ENCODE measurements around the gene UCN2. TPM values are rescaled to one million over a fixed set of nuclear protein-coding genes. Genes with fewer than 3 reads are reported as not detected.

Gene UCN2
- total RNA-seq, 4 donors from 2014 or later, result 1.5 TPM; not detected in 3

DNA sequence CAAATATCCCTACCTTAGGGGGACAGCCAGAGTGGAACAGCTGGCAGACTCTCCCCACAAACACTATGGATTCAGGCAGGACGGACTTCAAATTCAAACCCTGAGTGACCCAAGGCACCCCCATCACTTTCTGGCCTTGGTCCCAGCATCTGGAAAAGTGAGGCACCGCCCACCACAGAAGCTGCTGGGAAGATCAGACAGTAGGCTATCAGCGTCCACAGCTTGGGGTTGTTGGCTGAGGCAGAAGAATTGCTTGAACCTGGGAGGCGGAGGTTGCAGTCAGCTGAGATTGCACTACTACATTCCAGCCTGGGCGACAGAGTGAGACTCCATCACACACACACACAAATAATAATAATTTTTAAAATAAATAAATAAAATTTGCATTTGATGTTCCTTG, 15.5 kb downstream of the UCN2 start:
- H3K9me3 ChIP-seq, result peaks cover 0 to 1% (median 0%) of the 10 kb centered on the region in 4 donors
- H3K4me1 ChIP-seq, result peaks cover 0 to 9% (median 0%) of the 10 kb centered on the region in 4 donors
- H3K4me3 ChIP-seq, result no peak overlapping the region
- H3K27me3 ChIP-seq, result no peaks in the 10 kb centered on the region
- DNase-seq (ENCODE audit: low spot score in 2 of 2), result no peak
- peak overlapping the region in 2 of 4 donors; percentile 57 to 69 for H3K27ac ChIP-seq
- WGBS, 2 donors, result 59 to 72% methylated on average over 5 of the region's 5 CpGs
- H3K36me3 ChIP-seq, result peaks cover 0 to 21% (median 0%) of the 10 kb centered on the region in 3 donors
- TF ChIP-seq POLR2A (IDR thresholded peaks at IDR 0.05) (no peak), EP300 (IDR thresholded peaks at IDR 0.05) (no peak)
- TF ChIP-seq, protein P1, sequence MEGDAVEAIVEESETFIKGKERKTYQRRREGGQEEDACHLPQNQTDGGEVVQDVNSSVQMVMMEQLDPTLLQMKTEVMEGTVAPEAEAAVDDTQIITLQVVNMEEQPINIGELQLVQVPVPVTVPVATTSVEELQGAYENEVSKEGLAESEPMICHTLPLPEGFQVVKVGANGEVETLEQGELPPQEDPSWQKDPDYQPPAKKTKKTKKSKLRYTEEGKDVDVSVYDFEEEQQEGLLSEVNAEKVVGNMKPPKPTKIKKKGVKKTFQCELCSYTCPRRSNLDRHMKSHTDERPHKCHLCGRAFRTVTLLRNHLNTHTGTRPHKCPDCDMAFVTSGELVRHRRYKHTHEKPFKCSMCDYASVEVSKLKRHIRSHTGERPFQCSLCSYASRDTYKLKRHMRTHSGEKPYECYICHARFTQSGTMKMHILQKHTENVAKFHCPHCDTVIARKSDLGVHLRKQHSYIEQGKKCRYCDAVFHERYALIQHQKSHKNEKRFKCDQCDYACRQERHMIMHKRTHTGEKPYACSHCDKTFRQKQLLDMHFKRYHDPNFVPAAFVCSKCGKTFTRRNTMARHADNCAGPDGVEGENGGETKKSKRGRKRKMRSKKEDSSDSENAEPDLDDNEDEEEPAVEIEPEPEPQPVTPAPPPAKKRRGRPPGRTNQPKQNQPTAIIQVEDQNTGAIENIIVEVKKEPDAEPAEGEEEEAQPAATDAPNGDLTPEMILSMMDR (IDR thresholded peaks at IDR 0.05), result no peak

DNA sequence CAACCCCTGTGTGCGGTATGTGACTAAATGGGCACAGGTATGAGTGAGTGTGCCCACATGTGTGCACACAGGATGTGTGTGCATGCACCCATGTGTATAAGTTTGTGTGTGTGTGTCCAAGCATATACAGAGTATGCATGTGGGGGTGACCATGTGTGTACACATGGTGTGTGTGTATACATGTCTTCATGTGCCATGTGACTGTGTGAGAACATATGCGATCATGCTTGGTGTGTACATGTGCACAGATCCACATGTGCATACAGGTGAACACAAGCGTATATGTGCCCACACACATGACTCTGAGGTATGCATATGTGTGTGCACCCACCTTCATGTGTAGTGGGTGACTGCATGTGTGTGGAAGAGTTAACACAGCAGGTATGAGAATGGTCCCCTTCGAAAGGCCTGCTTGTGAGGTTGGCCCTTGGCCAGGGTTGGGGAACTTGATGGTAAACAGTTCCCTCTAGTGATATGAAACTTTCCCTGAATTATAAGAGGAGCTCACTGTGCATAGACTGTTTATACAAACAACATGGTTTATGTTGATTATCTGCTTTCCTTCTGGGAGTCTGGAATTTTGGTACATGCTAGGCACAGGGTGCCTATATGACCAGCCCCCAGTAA, 17.3 kb downstream of the UCN2 start:
- H3K4me1 ChIP-seq, result peaks cover 0 to 9% (median 0%) of the 10 kb centered on the region in 4 donors
- 70 to 71% methylated on average over 4 of the region's 4 CpGs for WGBS, 2 donors
- H3K27me3 ChIP-seq, result no peaks in the 10 kb centered on the region
- no peak overlapping the region for H3K27ac ChIP-seq
- peaks cover 0 to 5% (median 0%) of the 10 kb centered on the region in 4 donors for H3K9me3 ChIP-seq
- no peak for DNase-seq (ENCODE audit: low spot score in 2 of 2)
- peaks cover 0 to 30% (median 0%) of the 10 kb centered on the region in 3 donors for H3K36me3 ChIP-seq
- TF ChIP-seq POLR2A (IDR thresholded peaks at IDR 0.05) (no peak), EP300 (IDR thresholded peaks at IDR 0.05) (no peak)
- TF ChIP-seq, protein P1 (IDR thresholded peaks at IDR 0.05), result no peak
- H3K4me3 ChIP-seq, result no peak overlapping the region

GRCh38 chr3:48544141-48544540, 19.4 kb downstream of the UCN2 start:
- Histone ChIP-seq H3K27ac (no peak overlapping the region), H3K27me3 (no peaks in the 10 kb centered on the region), H3K36me3 (peaks cover 0 to 42% (median 0%) of the 10 kb centered on the region in 3 donors), H3K4me1 (peaks cover 0 to 9% (median 0%) of the 10 kb centered on the region in 4 donors), H3K4me3 (no peak overlapping the region), H3K9me3 (peaks cover 0 to 5% (median 0%) of the 10 kb centered on the region in 4 donors)
- WGBS, 2 donors, result 81 to 86% methylated on average over 5 of the region's 5 CpGs
- TF ChIP-seq POLR2A (IDR thresholded peaks at IDR 0.05) (no peak), EP300 (IDR thresholded peaks at IDR 0.05) (no peak)
- TF ChIP-seq, protein P1 (IDR thresholded peaks at IDR 0.05), result no peak
- DNase-seq (ENCODE audit: low spot score in 2 of 2), result no peak

DNA sequence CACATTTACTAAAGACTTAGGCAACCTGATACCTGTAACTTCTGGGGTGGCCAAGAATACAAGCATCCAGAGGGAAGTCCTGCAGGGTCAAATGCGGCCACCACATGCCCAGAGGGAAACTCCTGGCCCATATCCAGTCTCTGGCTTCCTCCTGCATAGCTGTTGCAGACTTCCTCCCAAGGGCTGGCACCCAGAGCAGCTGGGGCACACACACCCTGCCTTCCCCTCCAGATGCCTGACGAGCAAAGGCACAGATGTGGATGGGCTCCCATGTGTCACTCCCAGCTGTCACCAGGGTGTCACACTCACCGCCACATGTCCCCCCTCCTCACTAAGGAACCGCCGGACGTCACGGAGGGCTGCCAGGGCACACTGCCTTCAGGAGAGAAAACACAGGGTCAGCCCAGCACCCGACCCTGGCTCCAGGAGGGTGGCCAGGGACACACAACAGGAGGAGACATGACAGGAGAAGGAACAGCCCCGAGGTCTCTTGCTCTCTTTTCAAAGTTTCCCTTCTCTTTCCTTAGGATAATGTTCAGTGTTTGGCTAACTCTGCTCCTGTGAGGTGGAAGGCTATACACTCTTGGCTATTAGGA, 20.2 kb downstream of the UCN2 start:
- 73 to 74% methylated on average over 9 of the region's 9 CpGs for WGBS, 2 donors
- DNase-seq (ENCODE audit: low spot score in 2 of 2), result peak in 1 of 2 donors; percentile 32
- no peak overlapping the region for H3K4me3 ChIP-seq
- peaks cover 0 to 49% (median 0%) of the 10 kb centered on the region in 3 donors for H3K36me3 ChIP-seq
- no peak overlapping the region for H3K27ac ChIP-seq
- H3K9me3 ChIP-seq, result peaks cover 0 to 5% (median 0%) of the 10 kb centered on the region in 4 donors
- peaks cover 0 to 3% (median 0%) of the 10 kb centered on the region in 4 donors for H3K4me1 ChIP-seq
- no peaks in the 10 kb centered on the region for H3K27me3 ChIP-seq
- TF ChIP-seq POLR2A (IDR thresholded peaks at IDR 0.05), result no peak
- TF ChIP-seq, protein P1 (IDR thresholded peaks at IDR 0.05), result no peak
- peak in 1 of 2 donors; percentile 40 for TF ChIP-seq EP300 (IDR thresholded peaks at IDR 0.05)

GRCh38 chr3:48538451-48538850, 25.1 kb downstream of the UCN2 start:
- TF ChIP-seq POLR2A (IDR thresholded peaks at IDR 0.05) (no peak), EP300 (IDR thresholded peaks at IDR 0.05) (no peak)
- TF ChIP-seq, protein P1 (IDR thresholded peaks at IDR 0.05), result no peak
- DNase-seq (ENCODE audit: low spot score in 2 of 2), result no peak
- Histone ChIP-seq H3K4me3 (no peak overlapping the region), H3K36me3 (peaks cover 0 to 79% (median 4%) of the 10 kb centered on the region in 3 donors), H3K27me3 (no peaks in the 10 kb centered on the region), H3K27ac (no peak overlapping the region), H3K4me1 (no peaks in the 10 kb centered on the region), H3K9me3 (peaks cover 0 to 5% (median 0%) of the 10 kb centered on the region in 4 donors)
- 91 to 95% methylated on average over 12 of the region's 12 CpGs for WGBS, 2 donors

All from tibial nerve (tissue), 4 donors.